NCI-H1694 (cell line): ENCODE data around the gene CUL7.

Experiments used
- DNase-seq: peaks from one replicate; lab custom pipeline; 2025; lab: John Stamatoyannopoulos, UW

CUL7 gene

GRCh38 chr6:43077333-43077809 lies 23.7 kb upstream of the CUL7 start:
- DNase-seq, result no peak

- peak; percentile 7 for DNase-seq
Observed at GRCh38 chr6:43076464-43077332, 23.0 kb upstream of the CUL7 start.

GRCh38 chr6:43075670-43076463 lies 22.2 kb upstream of the CUL7 start, which contains the start of gene PTK7:
Gene PTK7, plus strand, starts transcription at chr6:43076314. Its CDS starts 175 bp downstream, at chr6:43076489.
- peak; percentile 49 for DNase-seq

GRCh38 chr6:43074847-43075669 lies 21.4 kb upstream of the CUL7 start:
- DNase-seq, result no peak

GRCh38 chr6:43070028-43070632 lies 16.5 kb upstream of the CUL7 start:
- peak; percentile 26 for DNase-seq

GRCh38 chr6:43062818-43063217 lies 9.2 kb upstream of the CUL7 start:
- no peak for DNase-seq

DNA sequence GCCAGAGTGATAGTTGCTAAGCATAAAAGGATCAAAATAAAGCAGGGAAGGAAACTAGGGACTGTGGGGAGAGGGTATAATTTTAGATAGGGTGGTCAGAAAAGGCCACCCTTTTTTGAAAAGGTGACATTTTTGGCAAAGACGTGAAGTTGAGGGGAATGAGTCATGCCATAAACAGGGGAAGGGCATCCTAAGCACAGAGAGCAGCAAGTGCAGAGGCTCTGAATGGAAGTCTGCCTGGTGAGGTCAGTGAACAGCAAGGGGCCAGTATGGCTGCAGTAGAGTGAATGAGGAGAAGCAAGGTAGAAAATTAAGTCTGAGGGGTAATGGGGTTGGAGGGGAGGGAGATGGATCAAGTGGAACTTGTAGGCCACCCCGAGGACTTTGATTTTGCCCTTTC lies 8.2 kb upstream of the CUL7 start:
- no peak for DNase-seq

DNA sequence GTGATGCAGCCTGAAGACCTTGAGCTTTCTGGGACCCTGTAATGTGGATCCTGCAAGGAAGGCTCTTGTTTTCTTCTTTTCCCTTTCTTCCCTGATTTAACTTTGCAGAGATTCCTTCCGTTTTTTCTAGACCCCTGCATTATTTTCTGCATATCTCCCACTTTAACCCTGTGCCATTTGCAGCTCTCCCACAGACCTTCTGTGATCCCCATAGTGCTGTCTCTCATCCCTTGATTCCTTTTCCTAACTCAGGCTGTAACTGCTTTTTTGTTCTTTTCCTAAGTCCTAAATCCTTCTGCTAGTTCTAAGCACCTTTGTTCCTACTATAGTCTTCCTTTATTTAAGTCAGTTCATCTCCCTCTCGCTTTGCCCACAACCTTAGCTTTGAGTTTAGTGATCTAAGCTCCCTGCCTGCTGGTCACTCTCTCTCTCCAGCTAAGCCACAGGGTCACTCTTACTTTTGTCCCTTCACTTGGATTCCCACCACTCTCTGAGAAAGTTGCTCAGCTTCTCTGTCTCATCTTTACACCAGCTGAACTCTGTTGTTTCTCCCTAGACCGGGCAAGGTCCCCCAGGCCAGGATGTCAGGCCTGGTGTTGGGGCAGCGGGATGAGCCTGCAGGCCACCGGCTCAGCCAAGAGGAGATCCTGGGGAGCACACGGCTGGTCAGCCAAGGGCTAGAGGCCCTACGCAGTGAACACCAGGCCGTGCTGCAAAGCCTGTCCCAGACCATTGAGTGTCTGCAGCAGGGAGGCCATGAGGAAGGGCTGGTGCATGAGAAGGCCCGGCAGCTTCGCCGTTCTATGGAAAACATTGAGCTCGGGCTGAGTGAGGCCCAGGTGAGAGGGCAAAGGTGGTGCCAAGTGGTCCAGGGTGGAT lies 7.3 kb upstream of the CUL7 start:
- DNase-seq, result no peak

DNA sequence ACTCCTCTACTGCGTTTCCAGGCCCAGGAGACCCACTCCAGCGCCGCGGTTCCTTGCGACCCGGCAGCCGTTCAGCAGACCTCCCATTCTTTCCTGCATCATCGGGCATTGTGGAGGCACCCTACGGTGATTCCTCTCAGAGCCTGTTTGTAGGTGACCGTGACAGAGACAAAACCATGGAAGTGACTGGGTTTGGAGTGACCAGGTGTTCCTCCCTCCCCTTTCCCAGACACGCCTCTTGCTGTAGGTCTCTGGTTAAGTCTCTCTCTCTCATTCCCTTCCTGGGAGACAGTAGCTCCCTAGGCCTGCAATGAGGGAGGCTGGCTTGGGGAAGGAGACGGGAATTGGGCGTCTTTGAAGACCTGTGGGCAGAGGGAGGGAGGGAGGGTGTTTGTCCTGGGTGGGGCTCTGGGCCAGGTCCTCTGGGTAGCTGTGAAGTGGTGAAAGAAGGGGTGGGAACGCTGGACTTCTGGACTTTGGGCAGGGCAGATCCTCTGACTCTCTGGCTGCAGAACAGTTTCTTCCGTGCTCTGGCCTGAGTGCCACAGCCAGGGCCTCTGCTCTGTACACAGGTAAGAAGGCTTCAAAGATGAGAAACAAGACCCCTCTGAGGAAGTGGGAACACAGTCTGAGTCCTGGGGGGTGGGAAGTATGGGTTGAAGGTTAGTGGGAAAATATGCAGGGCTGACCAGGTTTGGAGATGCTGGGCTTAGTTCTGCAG lies 6.5 kb upstream of the CUL7 start:
- no peak for DNase-seq

DNA sequence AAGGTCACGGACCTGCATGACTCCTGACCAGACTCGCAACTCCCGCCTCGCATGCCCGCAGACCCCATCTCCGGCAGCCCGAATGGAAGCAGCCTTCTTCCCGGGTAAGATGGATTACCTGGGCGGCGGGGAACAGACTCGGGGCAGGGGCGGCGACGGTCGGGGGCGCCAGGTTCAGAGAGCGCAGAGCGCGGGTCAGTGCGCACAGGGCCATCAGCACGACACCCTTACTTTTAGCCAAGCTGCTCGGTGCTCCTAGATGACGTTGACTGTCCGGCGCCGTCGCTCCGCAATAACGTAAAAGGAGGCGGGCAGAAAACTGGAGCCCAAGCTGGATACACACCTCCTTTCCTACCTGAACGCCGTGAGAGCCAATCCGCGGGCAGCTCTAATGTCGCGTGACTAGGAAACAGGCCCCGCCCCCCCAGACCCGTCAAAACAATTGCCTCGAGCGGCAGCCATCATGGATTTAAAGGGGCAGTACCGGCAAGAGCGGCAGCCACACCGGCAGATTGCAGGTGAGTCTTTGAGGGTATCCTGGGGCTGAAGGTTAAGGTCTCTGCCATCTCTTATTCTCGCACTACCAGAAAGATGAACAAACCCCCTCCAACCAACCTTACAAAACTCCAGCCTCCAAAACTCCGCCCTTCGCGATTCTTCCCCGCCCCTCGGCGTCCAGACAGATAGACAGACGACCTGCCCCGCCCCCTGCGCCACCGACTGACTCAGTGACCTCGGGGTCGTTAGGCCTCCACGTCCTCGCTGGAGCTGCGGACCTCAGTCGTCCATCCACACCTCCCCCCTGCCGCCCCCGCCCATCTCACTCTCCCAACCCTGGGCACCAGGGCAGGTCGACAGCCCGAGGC lies 5.8 kb upstream of the CUL7 start, which contains the start of the genes KLC4 and MRPL2:
TSS of gene KLC4 (plus strand) at position 464 of the 866 bp plus-strand sequence. CDS start 1,705 bp downstream, outside the sequence.
TSS of gene MRPL2 (minus strand) at position 267 of the 866 bp plus-strand sequence. CDS start at position 214, 53 bp downstream.
- DNase-seq, result peak; percentile 97

DNA sequence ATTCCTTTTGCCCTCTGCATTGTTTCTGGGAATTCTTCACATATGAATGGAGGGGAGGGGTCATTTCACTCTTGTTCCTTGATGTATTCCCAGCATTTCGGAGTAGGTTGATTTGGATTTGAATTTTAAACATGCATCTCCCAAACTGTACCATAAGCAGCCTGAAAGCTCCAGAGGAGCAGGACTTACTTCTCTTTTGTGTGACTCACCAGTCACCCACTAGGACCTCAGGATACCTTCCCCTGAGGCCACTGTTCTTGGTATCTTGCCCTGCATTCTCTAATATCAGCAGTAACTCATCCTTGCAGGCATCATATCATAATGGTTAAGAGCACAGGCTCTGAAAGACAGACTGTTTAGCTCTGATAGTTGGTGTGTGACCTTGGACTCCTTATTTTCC lies 4.9 kb upstream of the CUL7 start:
- DNase-seq, result no peak

DNA sequence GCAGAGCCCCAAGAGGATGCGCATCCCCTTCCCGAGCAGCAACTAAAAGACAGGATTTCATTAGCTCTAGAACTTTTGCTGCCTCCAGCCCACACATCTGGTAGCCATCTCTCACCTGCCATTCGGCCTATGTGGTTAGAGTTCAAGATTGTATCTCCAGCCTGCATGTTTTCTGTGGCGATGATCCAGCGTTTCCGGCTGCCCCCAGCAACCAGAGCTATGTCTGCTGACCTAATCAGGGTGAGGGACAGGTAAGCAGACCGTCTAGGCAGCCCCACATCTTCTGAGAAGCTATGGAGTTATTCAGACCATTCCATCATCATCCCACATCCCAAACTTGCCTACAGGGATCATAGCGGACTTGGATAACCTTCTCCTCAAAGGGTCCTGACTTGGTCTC lies 2.3 kb upstream of the CUL7 start:
- no peak for DNase-seq

- no peak for DNase-seq
Observed at GRCh38 chr6:43054206-43054943, 724 bp upstream of the CUL7 start.

- DNase-seq, result no peak
Observed at GRCh38 chr6:43052842-43053544, 658 bp downstream of the CUL7 start.

DNA sequence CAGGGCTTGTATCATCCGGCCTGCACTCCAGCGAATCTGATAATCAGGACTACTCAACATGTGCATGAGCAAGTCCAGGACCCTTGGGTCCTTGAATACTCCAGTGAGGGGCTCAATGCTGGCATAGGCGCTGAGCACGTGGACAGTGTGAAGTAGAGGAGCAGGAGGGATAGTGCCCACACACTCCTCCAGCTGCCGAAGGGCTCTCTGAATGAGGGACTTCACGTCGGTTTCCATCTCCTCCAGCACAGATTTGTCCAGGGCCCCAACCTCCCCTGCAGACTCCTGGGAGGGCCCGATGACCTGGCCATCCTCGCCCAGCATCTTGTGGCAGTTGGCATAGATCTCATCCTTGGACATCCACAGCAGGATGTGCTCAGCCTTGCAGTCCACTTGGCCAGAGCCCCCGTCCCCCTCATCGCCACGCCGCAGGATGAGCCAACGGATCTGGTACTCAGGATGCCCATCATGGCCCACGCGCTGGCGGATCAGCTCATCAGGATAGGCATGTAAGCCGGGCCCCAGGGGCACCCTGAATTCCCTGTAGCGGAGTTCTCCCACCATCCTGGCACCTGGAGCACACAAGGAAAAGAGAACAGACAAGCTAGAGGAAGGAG lies 1.3 kb downstream of the CUL7 start:
- no peak for DNase-seq

DNA sequence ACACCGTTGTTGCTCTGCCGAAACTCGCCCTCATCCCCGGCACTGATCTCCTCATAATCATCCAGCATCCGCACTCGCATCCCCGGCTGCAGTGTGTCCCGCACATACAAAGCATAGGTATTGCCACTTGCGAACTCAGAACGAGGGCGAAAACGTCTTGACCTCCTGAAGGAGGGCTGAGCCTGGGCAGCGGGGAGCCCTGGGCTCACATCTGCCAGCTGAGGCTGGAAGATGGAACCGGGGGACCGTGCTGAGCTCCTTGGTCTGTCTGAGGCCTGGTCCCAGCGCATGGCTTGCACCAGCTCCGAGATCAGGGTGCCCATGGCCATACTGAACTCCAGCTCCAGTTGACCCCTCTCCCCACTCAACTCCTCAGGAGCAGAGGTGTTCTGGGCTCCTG lies 2.7 kb downstream of the CUL7 start:
- no peak for DNase-seq

DNA sequence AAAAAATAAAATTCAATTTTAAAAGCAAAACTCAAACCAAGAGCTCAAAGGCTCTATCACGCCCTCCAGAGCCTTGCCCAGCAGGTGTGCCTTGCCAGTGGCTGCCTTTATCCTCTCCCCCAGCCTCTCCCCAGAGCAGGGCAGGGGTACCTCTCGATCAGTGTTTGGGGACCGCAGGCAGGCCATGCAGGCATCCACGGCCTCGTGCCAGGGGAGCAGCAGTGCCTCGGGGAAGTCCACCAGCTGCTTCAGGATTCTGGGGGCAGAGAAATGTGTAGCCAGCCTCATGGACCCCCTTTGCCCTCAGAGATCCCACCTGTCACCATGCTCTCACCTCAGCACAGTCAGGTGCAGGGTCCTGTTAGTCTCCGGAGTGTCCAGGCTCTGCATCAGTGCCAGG lies 5.7 kb downstream of the CUL7 start:
- no peak for DNase-seq
